Thymus (tissue), 11 donors: Measurements from ENCODE around the gene FBRSL1. TPM values are rescaled to one million over a fixed set of nuclear protein-coding genes. Genes with fewer than 3 reads are reported as not detected.

Experiments used
- DNase-seq, 9 donors: peaks; one replicate each; pipeline ENCODE4 v3.0.0-alpha.2; 2013; ENCODE audit warnings: low spot score in 9 of 9, low read depth in 6 of 9, missing footprints in 1 of 9
- H3K27ac ChIP-seq, 2 donors: one replicate each; pipeline ENCODE4 v1.5.1; 2013; ENCODE audit warnings: control low read depth in 1 of 2, low read depth in 1 of 2, low read length in 1 of 2, mild to moderate bottlenecking in 1 of 2, moderate library complexity in 1 of 2
- H3K27me3 ChIP-seq, 2 donors: one replicate each; pipeline ENCODE4 v1.5.1; 2013; ENCODE audit warnings: low read length in 1 of 2; ENCODE audit not compliant: control insufficient read depth in 2 of 2, insufficient read depth in 1 of 2
- H3K36me3 ChIP-seq, 2 donors: one replicate each; pipeline ENCODE4 v1.5.1; 2013; ENCODE audit warnings: low read length in 1 of 2, mild to moderate bottlenecking in 1 of 2, moderate library complexity in 1 of 2; ENCODE audit not compliant: control insufficient read depth in 2 of 2, insufficient read depth in 2 of 2
- H3K4me1 ChIP-seq, 2 donors: one replicate each; pipeline ENCODE4 v1.5.1; 2013; ENCODE audit warnings: low read length in 2 of 2; ENCODE audit not compliant: control insufficient read depth in 2 of 2, insufficient read depth in 2 of 2
- H3K4me3 ChIP-seq, 2 donors: one replicate each; pipeline ENCODE4 v1.5.1; 2013; ENCODE audit warnings: low read length in 2 of 2, control low read depth in 1 of 2, mild to moderate bottlenecking in 1 of 2
- H3K9me3 ChIP-seq, 2 donors: one replicate each; pipeline ENCODE4 v1.5.1; 2013; ENCODE audit warnings: low read length in 1 of 2, mild to moderate bottlenecking in 1 of 2; ENCODE audit not compliant: control insufficient read depth in 2 of 2, insufficient read depth in 1 of 2
- WGBS: extraction: QIAGEN DNeasy Blood & Tissue Kit; methylation state at CpG from one replicate; pipeline ENCODE4 v1.1.7; 2013; 5-methylcytosine and 5-hydroxymethylcytosine counted together
- polyA plus RNA-seq: library from polyadenylated mRNA; stranded (reverse); fragments of 200-250 nt; gene quantifications from one replicate; pipeline ENCODE4 v1.2.3, GENCODE V29; 2013
- total RNA-seq: library from RNA; stranded (reverse); fragments of 120-200 nt; gene quantifications from one replicate; pipeline ENCODE4 v1.2.4, GENCODE V29; 2013
- donor health status: healthy.

The FBRSL1 gene
- total and polyA plus RNA-seq, 2 donors = 5.9 to 28.7 TPM

GRCh38 chr12:132536102-132536876 is 46.3 kb downstream of the FBRSL1 start:
- DNase-seq = no peak
- Histone ChIP-seq H3K4me3 (no peak overlapping the region), H3K36me3 (peaks cover 0 to 4% of the 10 kb centered on the region in 2 donors), H3K9me3 (peaks cover 0 to 8% of the 10 kb centered on the region in 2 donors), H3K27me3 (no peaks in the 10 kb centered on the region), H3K27ac (no peak overlapping the region), H3K4me1 (peaks cover 0 to 13% of the 10 kb centered on the region in 2 donors)
- 98% methylated on average over 16 of the region's 16 CpGs for WGBS

GRCh38 chr12:132537049-132537448 is 47.1 kb downstream of the FBRSL1 start:
- H3K36me3 ChIP-seq = peaks cover 0 to 4% of the 10 kb centered on the region in 2 donors
- no peak overlapping the region for H3K27ac ChIP-seq
- H3K4me3 ChIP-seq = no peak overlapping the region
- H3K9me3 ChIP-seq = peaks cover 0 to 5% of the 10 kb centered on the region in 2 donors
- no peaks in the 10 kb centered on the region for H3K27me3 ChIP-seq
- H3K4me1 ChIP-seq = peaks cover 0 to 15% of the 10 kb centered on the region in 2 donors
- no peak for DNase-seq
- WGBS = 95% methylated on average over 11 of the region's 11 CpGs

GRCh38 chr12:132537836-132538662 is 48.1 kb downstream of the FBRSL1 start:
- Histone ChIP-seq H3K9me3 (no peaks in the 10 kb centered on the region), H3K27me3 (no peaks in the 10 kb centered on the region), H3K4me1 (peaks cover 3 to 25% of the 10 kb centered on the region in 2 donors), H3K4me3 (no peak overlapping the region), H3K36me3 (peaks cover 0 to 4% of the 10 kb centered on the region in 2 donors), H3K27ac (no peak overlapping the region)
- no peak for DNase-seq
- 96% methylated on average over 29 of the region's 29 CpGs for WGBS

- peaks cover 0 to 4% of the 10 kb centered on the region in 2 donors for H3K9me3 ChIP-seq
- H3K4me3 ChIP-seq = no peak overlapping the region
- H3K4me1 ChIP-seq = peaks cover 9 to 30% of the 10 kb centered on the region in 2 donors
- H3K36me3 ChIP-seq = peaks cover 0 to 4% of the 10 kb centered on the region in 2 donors
- DNase-seq = no peak
- H3K27ac ChIP-seq = no peak overlapping the region
- 98% methylated on average over 4 of the region's 4 CpGs for WGBS
- H3K27me3 ChIP-seq = no peaks in the 10 kb centered on the region
These were observed 48.7 kb downstream of the FBRSL1 start for GRCh38 chr12:132538663-132538990.

- Histone ChIP-seq H3K27ac (no peak overlapping the region), H3K4me1 (peaks cover 14 to 36% of the 10 kb centered on the region in 2 donors), H3K4me3 (no peak overlapping the region), H3K27me3 (no peaks in the 10 kb centered on the region), H3K36me3 (peaks cover 0 to 4% of the 10 kb centered on the region in 2 donors), H3K9me3 (peaks cover 0 to 8% of the 10 kb centered on the region in 2 donors)
- 99% methylated on average over 23 of the region's 23 CpGs for WGBS
- no peak for DNase-seq
These were observed 49.2 kb downstream of the FBRSL1 start for GRCh38 chr12:132539016-132539773.

GRCh38 chr12:132540436-132540835 is 50.5 kb downstream of the FBRSL1 start:
- Histone ChIP-seq H3K4me1 (peaks cover 14 to 38% of the 10 kb centered on the region in 2 donors), H3K9me3 (peaks cover 0 to 8% of the 10 kb centered on the region in 2 donors), H3K27ac (no peak overlapping the region), H3K4me3 (no peak overlapping the region), H3K36me3 (peaks cover 0 to 4% of the 10 kb centered on the region in 2 donors), H3K27me3 (no peaks in the 10 kb centered on the region)
- no peak for DNase-seq
- 85% methylated on average over 9 of the region's 9 CpGs for WGBS

GRCh38 chr12:132541200-132541599 is 51.2 kb downstream of the FBRSL1 start:
- peaks cover 0 to 4% of the 10 kb centered on the region in 2 donors for H3K36me3 ChIP-seq
- no peak for DNase-seq

GRCh38 chr12:132541996-132542395 is 52.0 kb downstream of the FBRSL1 start:
- Histone ChIP-seq H3K4me1 (peaks cover 14 to 38% of the 10 kb centered on the region in 2 donors), H3K27me3 (no peaks in the 10 kb centered on the region), H3K36me3 (peaks cover 0 to 4% of the 10 kb centered on the region in 2 donors), H3K27ac (no peak overlapping the region), H3K9me3 (peaks cover 0 to 8% of the 10 kb centered on the region in 2 donors), H3K4me3 (no peak overlapping the region)
- 92% methylated on average over 20 of the region's 20 CpGs for WGBS
- DNase-seq = no peak

More at GRCh38 chr12:132541200-132541599, 51.2 kb downstream of the FBRSL1 start:
- 94% methylated on average over 9 of the region's 9 CpGs for WGBS
- peaks cover 0 to 8% of the 10 kb centered on the region in 2 donors for H3K9me3 ChIP-seq
- H3K4me1 ChIP-seq = peaks cover 14 to 38% of the 10 kb centered on the region in 2 donors
- no peak overlapping the region for H3K4me3 ChIP-seq
- no peak overlapping the region for H3K27ac ChIP-seq
- no peaks in the 10 kb centered on the region for H3K27me3 ChIP-seq
